GM19035 (cell line): ENCODE results near the gene HRH3.

Experiments used
- ATAC-seq: cut with Tn5 transposase; IDR thresholded peaks from one replicate; pipeline ENCODE4 v1.9.1; 2021; ENCODE audit not compliant: unreplicated experiment

HRH3 gene

GRCh38 chr20:62230696-62231095 lies 10.6 kb upstream of the HRH3 start:
- no peak for ATAC-seq

- no peak for ATAC-seq
Observed at GRCh38 chr20:62230276-62230675, 10.2 kb upstream of the HRH3 start.

GRCh38 chr20:62229667-62230066 lies 9.6 kb upstream of the HRH3 start:
- ATAC-seq = no peak

GRCh38 chr20:62228982-62229545 lies 9.0 kb upstream of the HRH3 start:
- no peak for ATAC-seq

- no peak for ATAC-seq
Observed at GRCh38 chr20:62227977-62228958, 8.2 kb upstream of the HRH3 start.

GRCh38 chr20:62227591-62227976 lies 7.5 kb upstream of the HRH3 start:
- no peak for ATAC-seq

- ATAC-seq = no peak
Observed at GRCh38 chr20:62226707-62227590, 6.9 kb upstream of the HRH3 start.

GRCh38 chr20:62225820-62226635 lies 6.0 kb upstream of the HRH3 start:
- no peak for ATAC-seq

- no peak for ATAC-seq
Observed at GRCh38 chr20:62225026-62225425, 4.9 kb upstream of the HRH3 start.

GRCh38 chr20:62224113-62224855 lies 4.2 kb upstream of the HRH3 start:
- ATAC-seq = no peak

- no peak for ATAC-seq
Observed at GRCh38 chr20:62223571-62223970, 3.5 kb upstream of the HRH3 start.

- ATAC-seq = no peak
Observed at GRCh38 chr20:62222972-62223371, 2.9 kb upstream of the HRH3 start.

GRCh38 chr20:62222266-62222850 lies 2.3 kb upstream of the HRH3 start:
- no peak for ATAC-seq

GRCh38 chr20:62220666-62221568 lies 839 bp upstream of the HRH3 start:
- no peak for ATAC-seq

- no peak for ATAC-seq
Observed at GRCh38 chr20:62219101-62219991, 732 bp downstream of the HRH3 start.

- ATAC-seq = no peak
Observed at GRCh38 chr20:62217913-62218773, 1.9 kb downstream of the HRH3 start.
